K562 (cell line): Measurements from ENCODE around the gene ROM1. TPM values are rescaled to one million over a fixed set of nuclear protein-coding genes. Genes with fewer than 3 reads are reported as not detected.

ENCODE experiments used
- DIDO1 ChIP-seq: fragments of 450-650 bp; IDR thresholded peaks from 2 replicates; pipeline ENCODE4 v1.6.1; 2016; ENCODE audit warnings: low read depth, missing biosample characterization, missing genetic modification characterization
- HDAC2 ChIP-seq: fragments of 450-650 bp; IDR thresholded peaks from 2 replicates; pipeline ENCODE4 v1.6.1; 2016; ENCODE audit warnings: mild to moderate bottlenecking
- MAFG ChIP-seq: fragments of 450-650 bp; conservative IDR thresholded peaks from 2 replicates; pipeline ENCODE4 v1.6.1; 2016; ENCODE audit warnings: missing genetic modification characterization, missing compliant biosample characterization
- PHF20 ChIP-seq: fragments of 450-650 bp; IDR thresholded peaks from 2 replicates; pipeline ENCODE4 v1.6.1; 2018; ENCODE audit not compliant: partially characterized antibody
- PKNOX1 ChIP-seq: fragments of 450-650 bp; IDR thresholded peaks from 2 replicates; pipeline ENCODE4 v1.6.1; 2016
- RBM17 ChIP-seq: fragments of 200-400 bp; formaldehyde crosslinking; IDR thresholded peaks from 2 replicates; pipeline ENCODE4 v1.6.1; 2017; ENCODE audit warnings: low read depth, mild to moderate bottlenecking, low read length, borderline replicate concordance
- SIN3A ChIP-seq, 2 experiments: fragments of 150-350 bp in 1 of 2; IDR thresholded peaks; 2 replicates each; pipeline ENCODE4 v1.6.1; 2011 to 2016; ENCODE audit warnings: borderline replicate concordance in 2 of 2, low read depth in 2 of 2, low read length in 2 of 2, mild to moderate bottlenecking in 2 of 2, moderate library complexity in 2 of 2; ENCODE audit not compliant: control insufficient read depth in 1 of 2
- SUPT5H ChIP-seq: fragments of 450-650 bp; IDR thresholded peaks from 2 replicates; pipeline ENCODE4 v1.6.1; 2016
- TAF7 ChIP-seq: fragments of 450-650 bp; IDR thresholded peaks from 2 replicates; pipeline ENCODE4 v1.6.1; 2016; ENCODE audit warnings: missing genetic modification characterization, missing compliant biosample characterization
- ZFPM2 ChIP-seq: fragments of 250-450 bp; sonication (Bioruptor Pico); IDR thresholded peaks from 2 replicates; pipeline ENCODE4 v1.5.1; 2022; ENCODE audit warnings: mild to moderate bottlenecking
- ZNF609 ChIP-seq: sonication (generic); formaldehyde crosslinking; IDR thresholded peaks from 2 replicates; pipeline ENCODE4 v1.8.1; 2023; ENCODE audit warnings: missing genetic modification reagents, mild to moderate bottlenecking, borderline replicate concordance
- ZNF668 ChIP-seq: fragments of 250-450 bp; sonication (Bioruptor Pico); IDR thresholded peaks from 2 replicates; pipeline ENCODE4 v1.8.0; 2022; ENCODE audit warnings: mild to moderate bottlenecking, inconsistent platforms
- ZNF707 ChIP-seq: fragments of 250-450 bp; sonication (Bioruptor Pico); conservative IDR thresholded peaks from 2 replicates; pipeline ENCODE4 v1.8.0; 2022; ENCODE audit warnings: inconsistent platforms, mild to moderate bottlenecking, moderate library complexity
- ZNF766 ChIP-seq: fragments of 200-800 bp; sonication (Bioruptor generic); conservative IDR thresholded peaks from 2 replicates; pipeline ENCODE4 v1.6.1; 2016; ENCODE audit warnings: missing genetic modification characterization, missing compliant biosample characterization
- polyA plus RNA-seq, 8 experiments: library from polyadenylated mRNA; depleted of rRNA in 4 of 8; stranded (reverse) in 5 of 8; unstranded in 3 of 8; fragments of >200 nt; fragmentation: Nextera tagmentation in 2 of 8; fragmentation: Illumina TruSeq in 1 of 8; extraction: Ambion mirVana in 2 of 8; extraction: Trizol in 1 of 8; gene quantifications; 2 replicates each; pipeline versions ENCODE4 v1.2.1 to v1.2.3, GENCODE V29; 2011 to 2014; ENCODE audit warnings: inconsistent platforms in 1 of 8, missing spikeins in 1 of 8
- total RNA-seq, 7 experiments: library from RNA; depleted of rRNA in 6 of 7; stranded (reverse); fragments of >200 nt in 6 of 7; fragmentation: Illumina TruSeq in 2 of 7; extraction: Trizol in 2 of 7; gene quantifications; 2 replicates each; pipeline versions ENCODE4 v1.2.1 to v1.2.3, GENCODE V29; 2011 to 2021; ENCODE audit warnings: low replicate concordance in 1 of 7
- TF ChIP-seq, protein P1 (sequence below), 2 experiments: fragments of 450-650 bp; IDR thresholded peaks; 2 replicates each; pipeline ENCODE4 v1.6.1; 2018; ENCODE audit warnings: mild to moderate bottlenecking in 2 of 2, low read depth in 1 of 2; ENCODE audit not compliant: partially characterized antibody in 2 of 2
- TF ChIP-seq, protein P2 (sequence below): sonication (generic); formaldehyde crosslinking; IDR thresholded peaks from 2 replicates; pipeline ENCODE4 v1.8.0; 2023; ENCODE audit warnings: mild to moderate bottlenecking, missing genetic modification reagents

The ROM1 gene
- total and polyA plus RNA-seq, 9 of the 15 experiments (the other 6 are each of a cell fraction or from before 2014, with no cell fraction given) = 0.75 to 4.0 (median 2.6) TPM

GRCh38 chr11:62611705-62612365 lies 1.2 kb upstream of the ROM1 start (continued):
- peak; percentile 64; the same call in 1 of the 2 replicates for TF ChIP-seq PKNOX1
- TF ChIP-seq ZNF707 (CRISPR knock-in tag) = no peak
- TF ChIP-seq ZNF609 (CRISPR knock-in tag) = no peak
- no peak for TF ChIP-seq ZNF766 (CRISPR knock-in tag)
- TF ChIP-seq RBM17 = no peak
- TF ChIP-seq ZFPM2 = no peak
- TF ChIP-seq HDAC2 = peak; percentile 91
- no peak for TF ChIP-seq ZNF668 (CRISPR knock-in tag)
- TF ChIP-seq DIDO1 (tag) = no peak
- TF ChIP-seq PHF20 = no peak
- TF ChIP-seq, protein P1, sequence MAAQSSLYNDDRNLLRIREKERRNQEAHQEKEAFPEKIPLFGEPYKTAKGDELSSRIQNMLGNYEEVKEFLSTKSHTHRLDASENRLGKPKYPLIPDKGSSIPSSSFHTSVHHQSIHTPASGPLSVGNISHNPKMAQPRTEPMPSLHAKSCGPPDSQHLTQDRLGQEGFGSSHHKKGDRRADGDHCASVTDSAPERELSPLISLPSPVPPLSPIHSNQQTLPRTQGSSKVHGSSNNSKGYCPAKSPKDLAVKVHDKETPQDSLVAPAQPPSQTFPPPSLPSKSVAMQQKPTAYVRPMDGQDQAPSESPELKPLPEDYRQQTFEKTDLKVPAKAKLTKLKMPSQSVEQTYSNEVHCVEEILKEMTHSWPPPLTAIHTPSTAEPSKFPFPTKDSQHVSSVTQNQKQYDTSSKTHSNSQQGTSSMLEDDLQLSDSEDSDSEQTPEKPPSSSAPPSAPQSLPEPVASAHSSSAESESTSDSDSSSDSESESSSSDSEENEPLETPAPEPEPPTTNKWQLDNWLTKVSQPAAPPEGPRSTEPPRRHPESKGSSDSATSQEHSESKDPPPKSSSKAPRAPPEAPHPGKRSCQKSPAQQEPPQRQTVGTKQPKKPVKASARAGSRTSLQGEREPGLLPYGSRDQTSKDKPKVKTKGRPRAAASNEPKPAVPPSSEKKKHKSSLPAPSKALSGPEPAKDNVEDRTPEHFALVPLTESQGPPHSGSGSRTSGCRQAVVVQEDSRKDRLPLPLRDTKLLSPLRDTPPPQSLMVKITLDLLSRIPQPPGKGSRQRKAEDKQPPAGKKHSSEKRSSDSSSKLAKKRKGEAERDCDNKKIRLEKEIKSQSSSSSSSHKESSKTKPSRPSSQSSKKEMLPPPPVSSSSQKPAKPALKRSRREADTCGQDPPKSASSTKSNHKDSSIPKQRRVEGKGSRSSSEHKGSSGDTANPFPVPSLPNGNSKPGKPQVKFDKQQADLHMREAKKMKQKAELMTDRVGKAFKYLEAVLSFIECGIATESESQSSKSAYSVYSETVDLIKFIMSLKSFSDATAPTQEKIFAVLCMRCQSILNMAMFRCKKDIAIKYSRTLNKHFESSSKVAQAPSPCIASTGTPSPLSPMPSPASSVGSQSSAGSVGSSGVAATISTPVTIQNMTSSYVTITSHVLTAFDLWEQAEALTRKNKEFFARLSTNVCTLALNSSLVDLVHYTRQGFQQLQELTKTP (IDR thresholded peaks at IDR 0.05; ENCODE audit: low read depth in 1 of 2, partially characterized antibody in 2 of 2) = peak; percentile 42 to 48
- no peak; the same call in 1 of the 2 replicates for TF ChIP-seq TAF7
- TF ChIP-seq MAFG (tag) = no peak
- 0 out of 4 replicates have a peak, but pooled peaks have one; percentile 27 to 39 for TF ChIP-seq SIN3A (IDR thresholded peaks at IDR 0.05; ENCODE audit: borderline replicate concordance in 2 of 2, control insufficient read depth in 1 of 2, low read depth in 2 of 2, low read length in 2 of 2)
- TF ChIP-seq SUPT5H = peak; percentile 65; the same call in 1 of the 2 replicates
- TF ChIP-seq, protein P2, sequence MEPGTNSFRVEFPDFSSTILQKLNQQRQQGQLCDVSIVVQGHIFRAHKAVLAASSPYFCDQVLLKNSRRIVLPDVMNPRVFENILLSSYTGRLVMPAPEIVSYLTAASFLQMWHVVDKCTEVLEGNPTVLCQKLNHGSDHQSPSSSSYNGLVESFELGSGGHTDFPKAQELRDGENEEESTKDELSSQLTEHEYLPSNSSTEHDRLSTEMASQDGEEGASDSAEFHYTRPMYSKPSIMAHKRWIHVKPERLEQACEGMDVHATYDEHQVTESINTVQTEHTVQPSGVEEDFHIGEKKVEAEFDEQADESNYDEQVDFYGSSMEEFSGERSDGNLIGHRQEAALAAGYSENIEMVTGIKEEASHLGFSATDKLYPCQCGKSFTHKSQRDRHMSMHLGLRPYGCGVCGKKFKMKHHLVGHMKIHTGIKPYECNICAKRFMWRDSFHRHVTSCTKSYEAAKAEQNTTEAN = no peak
